SK-N-SH (cell line): ENCODE data around the gene GATA2. TPM values are rescaled to one million over a fixed set of nuclear protein-coding genes. Genes with fewer than 3 reads are reported as not detected.
A peak's percentile ranks its signal among the peaks of the same experiment; 100 is the strongest.

Source experiments
- CTCF ChIA-PET: fragments of 300-600, 350-600 bp; formaldehyde crosslinking; extraction: SDS; loops from one replicate; lab custom pipeline; 2021; lab: Yijun Ruan, JAX
- POLR2A ChIA-PET: fragments of 350-600 bp; sonication (Branson Sonifier 250); formaldehyde crosslinking; extraction: SDS; loops from one replicate; lab custom pipeline; 2020; ENCODE audit warnings: antibody characterized with exemption, inconsistent platforms; lab: Yijun Ruan, JAX
- DNase-seq: peaks from one replicate; pipeline ENCODE4 v3.0.0; 2012
- H2AFZ ChIP-seq: fragments of 200-600 bp; sonication (generic); 2 replicates; pipeline ENCODE4 v1.8.1; 2016; ENCODE audit warnings: antibody characterized with exemption, mild to moderate bottlenecking, low read depth
- H3F3A ChIP-seq: fragments of 200-600 bp; sonication (generic); replicated peaks from 2 replicates; pipeline ENCODE3; 2016; ENCODE audit warnings: antibody characterized with exemption, mild to moderate bottlenecking; ENCODE audit not compliant: insufficient read depth
- H3K27ac ChIP-seq, 2 experiments: fragments of 200-500 bp in 1 of 2; fragments of 200-600 bp in 1 of 2; sonication (Bioruptor generic) in 1 of 2; sonication (generic), shearing (Covaris generic) in 1 of 2; 2 replicates each; pipeline versions ENCODE4 v1.5.1 to v1.6.1; 2014 to 2016; ENCODE audit warnings: low read depth in 2 of 2, inconsistent platforms in 1 of 2, low read length in 1 of 2, mild to moderate bottlenecking in 1 of 2, mixed read lengths in 1 of 2
- H3K27me3 ChIP-seq: fragments of 200-600 bp; sonication (generic), shearing (Covaris generic); 2 replicates; pipeline ENCODE4 v1.6.1; 2016; ENCODE audit warnings: mixed run types; ENCODE audit not compliant: insufficient read depth
- H3K36me3 ChIP-seq, 2 experiments: fragments of 200-500 bp in 1 of 2; fragments of 200-600 bp in 1 of 2; sonication (Bioruptor generic) in 1 of 2; sonication (generic) in 1 of 2; replicated peaks in 1 of 2; 2 replicates each; pipeline versions ENCODE3 to v1.5.1; 2014 to 2016; ENCODE audit warnings: low read length in 1 of 2, mild to moderate bottlenecking in 1 of 2; ENCODE audit not compliant: insufficient read depth in 2 of 2, control insufficient read depth in 1 of 2
- H3K4me1 ChIP-seq, 2 experiments: fragments of 200-500 bp in 1 of 2; fragments of 200-600 bp in 1 of 2; sonication (Bioruptor generic) in 1 of 2; sonication (generic), shearing (Covaris generic) in 1 of 2; 2 replicates each; pipeline versions ENCODE4 v1.5.1 to v1.6.1; 2014 to 2016; ENCODE audit warnings: low read depth in 1 of 2, low read length in 1 of 2, mixed run types in 1 of 2; ENCODE audit not compliant: insufficient read depth in 2 of 2, control insufficient read depth in 1 of 2
- H3K4me2 ChIP-seq: fragments of 200-600 bp; sonication (generic), shearing (Covaris generic); 2 replicates; pipeline ENCODE4 v1.6.1; 2017; ENCODE audit warnings: mixed run types
- H3K4me3 ChIP-seq, 2 experiments: fragments of 200-500 bp in 1 of 2; fragments of 200-600 bp in 1 of 2; sonication (Bioruptor generic) in 1 of 2; sonication (generic), shearing (Covaris generic) in 1 of 2; 2 replicates each; pipeline versions ENCODE4 v1.5.1 to v1.8.1; 2014 to 2016; ENCODE audit warnings: low read depth in 2 of 2, inconsistent platforms in 1 of 2, low read length in 1 of 2, mild to moderate bottlenecking in 1 of 2, mixed read lengths in 1 of 2, moderate library complexity in 1 of 2
- H3K79me2 ChIP-seq: fragments of 200-600 bp; sonication (generic); 2 replicates; pipeline ENCODE4 v1.8.1; 2017; ENCODE audit warnings: mild to moderate bottlenecking; ENCODE audit not compliant: insufficient read depth
- H3K9ac ChIP-seq: fragments of 200-600 bp; sonication (generic); 2 replicates; pipeline ENCODE4 v1.6.1; 2017; ENCODE audit warnings: mixed run types
- H3K9me2 ChIP-seq: fragments of 200-600 bp; sonication (generic); 2 replicates; pipeline ENCODE4 v1.6.1; 2017; ENCODE audit warnings: mixed run types
- H3K9me3 ChIP-seq: fragments of 200-600 bp; sonication (generic); 2 replicates; pipeline ENCODE4 v1.6.1; 2017; ENCODE audit warnings: mixed run types, mild to moderate bottlenecking, moderate library complexity
- H4K20me1 ChIP-seq: fragments of 200-600 bp; sonication (generic); 2 replicates; pipeline ENCODE4 v1.6.1; 2017; ENCODE audit warnings: mild to moderate bottlenecking, mixed run types; ENCODE audit not compliant: insufficient read depth
- CHD2 ChIP-seq: fragments of 150-350 bp; IDR thresholded peaks from 2 replicates; pipeline ENCODE4 v1.6.1; 2018; ENCODE audit warnings: low read length; ENCODE audit not compliant: partially characterized antibody
- CTCF ChIP-seq: fragments of 200-600 bp; sonication (generic); IDR thresholded peaks from 2 replicates; pipeline ENCODE4 v1.6.1; 2017; ENCODE audit warnings: antibody characterized with exemption, mild to moderate bottlenecking, moderate library complexity
- ELF1 ChIP-seq: IDR thresholded peaks from 2 replicates; pipeline ENCODE4 v1.4.0; 2012
- EP300 ChIP-seq, 2 experiments: IDR thresholded peaks; 2 replicates each; pipeline versions ENCODE4 v1.4.0 to v1.6.1; 2012; ENCODE audit warnings: borderline replicate concordance in 1 of 2, low read depth in 1 of 2, low read length in 1 of 2
- FOSL2 ChIP-seq: IDR thresholded peaks from 2 replicates; pipeline ENCODE4 v1.4.0; 2012; ENCODE audit warnings: low read depth, mild to moderate bottlenecking, moderate library complexity, borderline replicate concordance
- FOXJ3 ChIP-seq: sonication (generic); formaldehyde crosslinking; IDR thresholded peaks from 2 replicates; pipeline ENCODE4 v1.5.1; 2020; ENCODE audit warnings: mild to moderate bottlenecking, missing genetic modification reagents
- FOXM1 ChIP-seq: IDR thresholded peaks from 2 replicates; pipeline ENCODE4 v1.4.0; 2012; ENCODE audit warnings: low read depth, mild to moderate bottlenecking
- GABPA ChIP-seq: IDR thresholded peaks from 2 replicates; pipeline ENCODE4 v1.4.0; 2012; ENCODE audit warnings: low read depth, mild to moderate bottlenecking
- JUND ChIP-seq: IDR thresholded peaks from 2 replicates; pipeline ENCODE4 v1.4.0; 2012
- MAX ChIP-seq: IDR thresholded peaks from 2 replicates; pipeline ENCODE4 v1.4.0; 2012; ENCODE audit warnings: low read depth
- RAD21 ChIP-seq: IDR thresholded peaks from 2 replicates; pipeline ENCODE4 v1.6.1; 2012; ENCODE audit warnings: mild to moderate bottlenecking, low read length
- REST ChIP-seq: IDR thresholded peaks from 2 replicates; pipeline ENCODE4 v1.6.1; 2012; ENCODE audit warnings: mild to moderate bottlenecking, low read depth, low read length, moderate library complexity
- RFX5 ChIP-seq: IDR thresholded peaks from 2 replicates; pipeline ENCODE4 v1.6.1; 2012; ENCODE audit warnings: mild to moderate bottlenecking, improper control_type of control experiment, low read length
- RXRA ChIP-seq: IDR thresholded peaks from 2 replicates; pipeline ENCODE4 v1.4.0; 2012; ENCODE audit warnings: low read depth, mild to moderate bottlenecking, borderline replicate concordance
- SIN3A ChIP-seq: IDR thresholded peaks from 2 replicates; pipeline ENCODE4 v1.6.1; 2012; ENCODE audit warnings: low read depth, mild to moderate bottlenecking, low read length, moderate library complexity, borderline replicate concordance
- TCF12 ChIP-seq: IDR thresholded peaks from 2 replicates; pipeline ENCODE4 v1.4.0; 2012
- TEAD4 ChIP-seq: IDR thresholded peaks from 2 replicates; pipeline ENCODE4 v1.4.0; 2012; ENCODE audit warnings: mild to moderate bottlenecking, borderline replicate concordance; ENCODE audit not compliant: insufficient read depth
- USF1 ChIP-seq: IDR thresholded peaks from 2 replicates; pipeline ENCODE4 v1.4.0; 2012; ENCODE audit warnings: low read depth, borderline replicate concordance
- USF2 ChIP-seq: fragments of 150-350 bp; IDR thresholded peaks from 2 replicates; pipeline ENCODE4 v1.6.1; 2017; ENCODE audit warnings: antibody characterized with exemption, low read length, low read depth, borderline replicate concordance
- WGBS: methylation state at CpG from one replicate; pipeline ENCODE4 v1.1.6; 2017; ENCODE audit warnings: low lambda C conversion rate; 5-methylcytosine and 5-hydroxymethylcytosine counted together
- polyA plus RNA-seq, 3 experiments: library from polyadenylated mRNA; depleted of rRNA; stranded (reverse); fragments of >200 nt; gene quantifications; 2 replicates each; pipeline ENCODE4 v1.2.3, GENCODE V29; 2012

GATA2 gene
- polyA plus RNA-seq, 1 of the 3 experiments (the other 2 are of a cell fraction) = 5.5 TPM

GRCh38 chr3:128432301-128432970 lies 60.6 kb downstream of the GATA2 start:
- ChIA-PET CTCF (interaction anchor here (1.0 kb wide), 1 partner anchor 153 kb away, joined by 3 read pairs; no protein-coding TSS in a partner anchor), POLR2A (interaction anchor here (0.6 kb wide), 1 partner anchor 41 kb away, joined by 3 read pairs; no protein-coding TSS in a partner anchor)
- Histone ChIP-seq H3K4me3 (no peak overlapping the region), H2AFZ (no peak overlapping the region), H3K9me3 (no peaks in the 10 kb centered on the region), H3K4me2 (no peak overlapping the region), H3K79me2 (no peaks in the 10 kb centered on the region), H3K9ac (no peak overlapping the region), H3K4me1 (peaks cover 0 to 60% of the 10 kb centered on the region in 2 experiments; a peak in 1 of 4 replicates), H3K36me3 (no peaks in the 10 kb centered on the region), H3K27me3 (no peaks in the 10 kb centered on the region), H3F3A (peaks cover 3% of the 10 kb centered on the region), H3K9me2 (no peaks in the 10 kb centered on the region), H3K27ac (no peak overlapping the region), H4K20me1 (no peaks in the 10 kb centered on the region)
- DNase-seq = peak; percentile 44
- WGBS = 85% methylated on average over 34 of the region's 43 CpGs
- TF ChIP-seq JUND = no peak
- TF ChIP-seq USF2 = no peak
- no peak for TF ChIP-seq RFX5
- no peak for TF ChIP-seq REST
- no peak for TF ChIP-seq TCF12
- TF ChIP-seq TEAD4 = no peak
- TF ChIP-seq SIN3A = no peak
- TF ChIP-seq RXRA = no peak
- TF ChIP-seq CTCF = no peak
- TF ChIP-seq RAD21 = no peak
- TF ChIP-seq FOXM1 = no peak
- TF ChIP-seq GABPA = no peak
- TF ChIP-seq CHD2 = no peak
- no peak for TF ChIP-seq FOXJ3 (CRISPR knock-in tag)
- no peak for TF ChIP-seq USF1
- TF ChIP-seq FOSL2 = no peak
- no peak for TF ChIP-seq EP300 (IDR thresholded peaks at IDR 0.05; ENCODE audit: borderline replicate concordance in 1 of 2, low read depth in 1 of 2, low read length in 1 of 2)
- TF ChIP-seq ELF1 = no peak
- no peak for TF ChIP-seq MAX
